K562 (cell line): ENCODE measurements around the gene AMBP. TPM values are rescaled to one million over a fixed set of nuclear protein-coding genes. Genes with fewer than 3 reads are reported as not detected.

ENCODE experiments used
- ATAC-seq: fragments of 200-7000 bp; cut with Tn5 transposase; 3 replicates; pipeline ENCODE4 v1.9.1; 2020; ENCODE audit warnings: moderate library complexity
- BruUV-seq: library from RNA; stranded (reverse); fragments of 400-500 nt; replicated peaks from 2 replicates; lab custom pipeline; 2021; lab: Mats Ljungman, UMichigan
- CTCF ChIA-PET: fragments of 300-600 bp; formaldehyde crosslinking; extraction: SDS; loops from one replicate; lab custom pipeline; 2021; ENCODE audit warnings: low intra/inter-chr PET ratio; lab: Yijun Ruan, JAX
- POLR2A ChIA-PET: fragments of 300-600, 350-650 bp; sonication (Branson Sonifier 250); formaldehyde crosslinking; extraction: SDS; loops from one replicate; lab custom pipeline; 2021; ENCODE audit warnings: antibody characterized with exemption, inconsistent platforms; lab: Yijun Ruan, JAX
- DNase-seq, 4 experiments: peaks; one replicate each; pipeline versions ENCODE4 v3.0.0 to v3.0.0-alpha.2; 2011 to 2018; ENCODE audit warnings: low spot score in 3 of 4, mixed read lengths in 3 of 4; ENCODE audit errors: extremely low read depth in 1 of 4
- FAIRE-seq: peaks from 2 replicates; lab custom pipeline; 2011; peaks lifted over from hg19 to GRCh38; lab: Jason Lieb, UNC
- H2AFZ ChIP-seq: 2 replicates; pipeline ENCODE4 v1.6.0; 2011; ENCODE audit warnings: low read depth, low read length, control low read depth, inconsistent platforms
- H3K27ac ChIP-seq: fragments of 200-600 bp; 3 replicates; pipeline ENCODE4 v1.8.0; 2011; ENCODE audit warnings: low read depth, mild to moderate bottlenecking, control low read depth, inconsistent platforms, low read length, moderate library complexity, mixed read lengths; ENCODE audit errors: extremely low read depth
- H3K27me3 ChIP-seq, 2 experiments: fragments of 300-600 bp in 1 of 2; 2 replicates in 1 of 2; 3 replicates in 1 of 2; pipeline versions ENCODE4 v1.6.0 to v1.8.0; 2011; ENCODE audit warnings: inconsistent platforms in 2 of 2, low read length in 2 of 2, mild to moderate bottlenecking in 1 of 2, mixed read lengths in 1 of 2, moderate library complexity in 1 of 2; ENCODE audit not compliant: control insufficient read depth in 2 of 2, insufficient read depth in 2 of 2
- H3K36me3 ChIP-seq: fragments of 300-600 bp; 3 replicates; pipeline ENCODE4 v1.8.0; 2011; ENCODE audit warnings: mild to moderate bottlenecking, low read length, inconsistent platforms; ENCODE audit not compliant: control insufficient read depth, insufficient read depth
- H3K4me1 ChIP-seq, 2 experiments: fragments of 200-600 bp in 1 of 2; replicated peaks in 1 of 2; 2 replicates in 1 of 2; 3 replicates in 1 of 2; pipeline versions ENCODE4 v1.5.1 to v1.8.0; 2011; ENCODE audit warnings: inconsistent platforms in 2 of 2, low read length in 2 of 2, mild to moderate bottlenecking in 1 of 2, mixed read lengths in 1 of 2, moderate library complexity in 1 of 2; ENCODE audit not compliant: control insufficient read depth in 2 of 2, insufficient read depth in 2 of 2
- H3K4me2 ChIP-seq: 2 replicates; pipeline ENCODE4 v1.6.1; 2011; ENCODE audit warnings: low read length, control low read depth, inconsistent platforms, mixed read lengths; ENCODE audit not compliant: insufficient read depth
- H3K4me3 ChIP-seq: fragments of 200-600 bp; sonication (generic), shearing (Covaris generic); 2 replicates; pipeline ENCODE4 v1.5.1; 2016; ENCODE audit warnings: control low read depth, inconsistent platforms
- H3K79me2 ChIP-seq: fragments of 200-600 bp; 3 replicates; pipeline ENCODE4 v1.8.0; 2011; ENCODE audit warnings: low read length, inconsistent platforms; ENCODE audit not compliant: control insufficient read depth, insufficient read depth
- H3K9ac ChIP-seq, 2 experiments: 2 replicates each; pipeline versions ENCODE4 v1.6.0 to v1.6.1; 2011; ENCODE audit warnings: low read depth in 2 of 2, low read length in 2 of 2, control low read depth in 1 of 2, inconsistent platforms in 1 of 2, mild to moderate bottlenecking in 1 of 2, mixed read lengths in 1 of 2; ENCODE audit not compliant: insufficient read depth in 1 of 2
- H3K9me1 ChIP-seq: one replicate; pipeline ENCODE4 v1.6.0; 2011; ENCODE audit warnings: inconsistent platforms, mild to moderate bottlenecking, low read length, moderate library complexity; ENCODE audit not compliant: control insufficient read depth, insufficient read depth
- H3K9me3 ChIP-seq: replicated peaks from 2 replicates; pipeline ENCODE4 v1.5.1; 2011; ENCODE audit warnings: low read depth, low read length, inconsistent platforms; ENCODE audit not compliant: control insufficient read depth, insufficient read depth
- H4K20me1 ChIP-seq: replicated peaks from 2 replicates; pipeline ENCODE4 v1.6.1; 2011; ENCODE audit warnings: low read length, inconsistent platforms, mixed read lengths; ENCODE audit not compliant: control insufficient read depth, insufficient read depth
- E2F4 ChIP-seq: sonication (generic); formaldehyde crosslinking; IDR thresholded peaks from 2 replicates; pipeline ENCODE4 v1.8.0; 2022; ENCODE audit warnings: mild to moderate bottlenecking, low read depth, missing genetic modification reagents
- EGR1 ChIP-seq: fragments of 450-650 bp; conservative IDR thresholded peaks from 2 replicates; pipeline ENCODE4 v1.6.1; 2017; ENCODE audit warnings: mild to moderate bottlenecking
- ELF1 ChIP-seq: fragments of 200-800 bp; sonication (Bioruptor generic); IDR thresholded peaks from 2 replicates; pipeline ENCODE4 v1.6.1; 2016; ENCODE audit warnings: missing genetic modification characterization, missing compliant biosample characterization
- FUS ChIP-seq: fragments of 200-400 bp; formaldehyde crosslinking; optimal IDR thresholded peaks from 2 replicates; pipeline ENCODE3; 2017; ENCODE audit warnings: low read depth, low read length
- KDM5B ChIP-seq: fragments of 200-600 bp; sonication (generic); IDR thresholded peaks from 2 replicates; pipeline ENCODE4 v1.6.1; 2012; ENCODE audit warnings: low read depth, mild to moderate bottlenecking, moderate library complexity, low read length, control low read depth, inconsistent platforms; ENCODE audit not compliant: insufficient replicate concordance
- KHSRP ChIP-seq: fragments of 450-650 bp; IDR thresholded peaks from 2 replicates; pipeline ENCODE4 v1.6.1; 2017
- NFIC ChIP-seq: fragments of 450-650 bp; IDR thresholded peaks from 2 replicates; pipeline ENCODE4 v1.6.1; 2017; ENCODE audit warnings: mild to moderate bottlenecking, inconsistent platforms
- ZC3H11A ChIP-seq: IDR thresholded peaks from 2 replicates; pipeline ENCODE4 v1.6.1; 2012; ENCODE audit warnings: low read depth, low read length, improper control_type of control experiment
- ZNF431 ChIP-seq: sonication (generic); formaldehyde crosslinking; IDR thresholded peaks from 2 replicates; pipeline ENCODE4 v1.8.0; 2022; ENCODE audit warnings: mild to moderate bottlenecking, missing genetic modification reagents
- ZNF766 ChIP-seq: fragments of 200-800 bp; sonication (Bioruptor generic); conservative IDR thresholded peaks from 2 replicates; pipeline ENCODE4 v1.6.1; 2016; ENCODE audit warnings: missing genetic modification characterization, missing compliant biosample characterization
- WGBS: fragments of 100-300 bp; shearing (Covaris generic); methylation state at CpG from one replicate; pipeline ENCODE4 v1.1.6; 2016; ENCODE audit warnings: low coverage, mixed read lengths; ENCODE audit not compliant: insufficient coverage; ENCODE audit errors: missing lambda C conversion rate; 5-methylcytosine and 5-hydroxymethylcytosine counted together
- in situ Hi-C: fragments of 300-500 bp; cut with MboI; formaldehyde crosslinking; loops from 4 replicates; pipeline ENCODE4 v1.15.0; 2018; ENCODE audit warnings: inconsistent platforms, mixed read lengths
- intact Hi-C: fragments of 100-400 bp; cut with micrococcal nuclease; formaldehyde crosslinking; loops from 2 replicates; pipeline ENCODE4 v1.14.2; 2022
- polyA plus RNA-seq, 8 experiments: library from polyadenylated mRNA; depleted of rRNA in 4 of 8; stranded (reverse) in 5 of 8; unstranded in 3 of 8; fragments of >200 nt; fragmentation: Nextera tagmentation in 2 of 8; fragmentation: Illumina TruSeq in 1 of 8; extraction: Ambion mirVana in 2 of 8; extraction: Trizol in 1 of 8; gene quantifications; 2 replicates each; pipeline versions ENCODE4 v1.2.1 to v1.2.3, GENCODE V29; 2011 to 2014; ENCODE audit warnings: inconsistent platforms in 1 of 8, missing spikeins in 1 of 8
- total RNA-seq, 7 experiments: library from RNA; depleted of rRNA in 6 of 7; stranded (reverse); fragments of >200 nt in 6 of 7; fragmentation: Illumina TruSeq in 2 of 7; extraction: Trizol in 2 of 7; gene quantifications; 2 replicates each; pipeline versions ENCODE4 v1.2.1 to v1.2.3, GENCODE V29; 2011 to 2021; ENCODE audit warnings: low replicate concordance in 1 of 7

AMBP gene
- total and polyA plus RNA-seq, 9 of the 15 experiments (the other 6 are each of a cell fraction or from before 2014, with no cell fraction given), result 1.3 TPM; not detected in 8

GRCh38 chr9:114011313-114011712 is 66.8 kb downstream of the AMBP start:
- no peak overlapping the region for H3K4me3 ChIP-seq
- H3K27me3 ChIP-seq, result no peaks in the 10 kb centered on the region
- in situ Hi-C loops, result no loop called here
- ChIA-PET POLR2A (no interaction called here), CTCF (no interaction called here)
- no TSS peak for BruUV-seq
- FAIRE-seq, result no peak
- H3K79me2 ChIP-seq, result no peaks in the 10 kb centered on the region
- no peaks in the 10 kb centered on the region for H3K9me1 ChIP-seq
- H3K4me1 ChIP-seq, result no peaks in the 10 kb centered on the region
- intact Hi-C loops, result no loop called here
- H2AFZ ChIP-seq, result no peak overlapping the region
- H3K27ac ChIP-seq, result no peak overlapping the region
- no peaks in the 10 kb centered on the region for H3K36me3 ChIP-seq
- WGBS, result 37% methylated on average over 9 of the region's 9 CpGs
- no peaks in the 10 kb centered on the region for H4K20me1 ChIP-seq
- ATAC-seq, result no peak
- H3K4me2 ChIP-seq, result no peak overlapping the region
- TF ChIP-seq E2F4 (no peak), KDM5B (no peak), ZC3H11A (no peak), KHSRP (no peak), ZNF431 (CRISPR knock-in tag) (no peak), EGR1 (no peak), FUS (no peak), ELF1 (no peak), NFIC (no peak), ZNF766 (no peak)
- no peaks in the 10 kb centered on the region for H3K9me3 ChIP-seq
- no peak overlapping the region for H3K9ac ChIP-seq
- no peak for DNase-seq

Other genes starting within 250 kb of the AMBP start
- gene ZNF618, start 202.0 kb downstream of the AMBP start, total RNA-seq (2014; rRNA removed), result 4.4 and 5.0 TPM in 2 replicates
- 2.9 and 3.3 TPM in 2 replicates for gene ZNF618, start 202.0 kb downstream of the AMBP start, total RNA-seq (2014; rRNA removed; fragmentation: Illumina TruSeq; extraction: Trizol)
- 3.4 and 4.0 TPM in 2 replicates for gene ZNF618, start 202.0 kb downstream of the AMBP start, total RNA-seq (2015; rRNA removed; fragmentation: Illumina TruSeq; extraction: Trizol)
- gene ZNF618, start 202.0 kb downstream of the AMBP start, total RNA-seq (2021), result 13.4 and 13.7 TPM in 2 replicates
- 0.04 and 0.08 TPM in 2 replicates for gene ZNF618, start 202.0 kb downstream of the AMBP start, polyA plus RNA-seq (2011; rRNA removed)
- gene ZNF618, start 202.0 kb downstream of the AMBP start, polyA plus RNA-seq (2014; fragmentation: Illumina TruSeq; extraction: Trizol), result 8.8 and 9.2 TPM in 2 replicates
- gene ZNF618, start 202.0 kb downstream of the AMBP start, polyA plus RNA-seq (2014; fragmentation: Nextera tagmentation; extraction: Ambion mirVana), result under 1 TPM; 0.22 to 0.32 TPM
- 4.6 and 5.3 TPM in 2 replicates for gene ZNF618, start 202.0 kb downstream of the AMBP start, polyA plus RNA-seq (2014; rRNA removed)
- gene KIF12, start 21.0 kb upstream of the AMBP start, total RNA-seq (2014; rRNA removed), result not detected in 2 replicates
- not detected in 2 replicates for gene KIF12, start 21.0 kb upstream of the AMBP start, total RNA-seq (2014; rRNA removed; fragmentation: Illumina TruSeq; extraction: Trizol)
- not detected in 2 replicates for gene KIF12, start 21.0 kb upstream of the AMBP start, total RNA-seq (2015; rRNA removed; fragmentation: Illumina TruSeq; extraction: Trizol)
- not detected in 2 replicates for gene KIF12, start 21.0 kb upstream of the AMBP start, total RNA-seq (2021)
- gene KIF12, start 21.0 kb upstream of the AMBP start, polyA plus RNA-seq (2011; rRNA removed), result not detected in 2 replicates
- gene KIF12, start 21.0 kb upstream of the AMBP start, polyA plus RNA-seq (2014; fragmentation: Illumina TruSeq; extraction: Trizol), result not detected in 2 replicates
- not detected for gene KIF12, start 21.0 kb upstream of the AMBP start, polyA plus RNA-seq (2014; fragmentation: Nextera tagmentation; extraction: Ambion mirVana)
- gene KIF12, start 21.0 kb upstream of the AMBP start, polyA plus RNA-seq (2014; rRNA removed), result not detected in 2 replicates
- 0.08 TPM in 1 of 2 replicates, not detected in the other for gene COL27A1, start 77.2 kb upstream of the AMBP start, total RNA-seq (2014; rRNA removed)
- gene COL27A1, start 77.2 kb upstream of the AMBP start, total RNA-seq (2014; rRNA removed; fragmentation: Illumina TruSeq; extraction: Trizol), result not detected in 2 replicates
- gene COL27A1, start 77.2 kb upstream of the AMBP start, total RNA-seq (2015; rRNA removed; fragmentation: Illumina TruSeq; extraction: Trizol), result not detected in 2 replicates
- gene COL27A1, start 77.2 kb upstream of the AMBP start, total RNA-seq (2021), result 0.07 and 0.16 TPM in 2 replicates
- gene COL27A1, start 77.2 kb upstream of the AMBP start, polyA plus RNA-seq (2011; rRNA removed), result not detected in 2 replicates
- not detected in 2 replicates for gene COL27A1, start 77.2 kb upstream of the AMBP start, polyA plus RNA-seq (2014; fragmentation: Illumina TruSeq; extraction: Trizol)
- not detected for gene COL27A1, start 77.2 kb upstream of the AMBP start, polyA plus RNA-seq (2014; fragmentation: Nextera tagmentation; extraction: Ambion mirVana)
- 0.07 TPM in 1 of 2 replicates, not detected in the other for gene COL27A1, start 77.2 kb upstream of the AMBP start, polyA plus RNA-seq (2014; rRNA removed)
- gene ORM1, start 244.8 kb upstream of the AMBP start, total RNA-seq (2014; rRNA removed), result not detected in 2 replicates
- not detected in 2 replicates for gene ORM1, start 244.8 kb upstream of the AMBP start, total RNA-seq (2014; rRNA removed; fragmentation: Illumina TruSeq; extraction: Trizol)
- not detected in 2 replicates for gene ORM1, start 244.8 kb upstream of the AMBP start, total RNA-seq (2015; rRNA removed; fragmentation: Illumina TruSeq; extraction: Trizol)
- 2.9 and 3.4 TPM in 2 replicates for gene ORM1, start 244.8 kb upstream of the AMBP start, total RNA-seq (2021)
- gene ORM1, start 244.8 kb upstream of the AMBP start, polyA plus RNA-seq (2011; rRNA removed), result not detected in 2 replicates
- not detected in 2 replicates for gene ORM1, start 244.8 kb upstream of the AMBP start, polyA plus RNA-seq (2014; fragmentation: Illumina TruSeq; extraction: Trizol)
- gene ORM1, start 244.8 kb upstream of the AMBP start, polyA plus RNA-seq (2014; fragmentation: Nextera tagmentation; extraction: Ambion mirVana), result not detected
- not detected in 2 replicates for gene ORM1, start 244.8 kb upstream of the AMBP start, polyA plus RNA-seq (2014; rRNA removed)